ENCODE results near the gene ORM1.
"Not testable (repeated sequence)": the region's sequence is repeated elsewhere in the genome, so short reads cannot be mapped to it uniquely, and the experiment has no call there.

Gene ORM1

GRCh38 chr9:114325684-114326254, 2.9 kb downstream of the ORM1 start:
- not testable (repeated sequence) for FAIRE-seq

- no peak for FAIRE-seq
These were observed 4.9 kb downstream of the ORM1 start for GRCh38 chr9:114327749-114328148.

- FAIRE-seq, result not testable (repeated sequence)
These were observed 5.5 kb downstream of the ORM1 start for GRCh38 chr9:114328357-114328820.

- not testable (repeated sequence) for FAIRE-seq
These were observed 6.2 kb downstream of the ORM1 start for GRCh38 chr9:114328937-114329624.

- not testable (repeated sequence) for FAIRE-seq
These were observed 6.7 kb downstream of the ORM1 start, which contains the start of gene ORM2 for GRCh38 chr9:114329625-114330022. ORM2 (plus strand) TSS chr9:114329869; CDS start chr9:114329905, 36 bp downstream.

GRCh38 chr9:114330636-114331035, 7.7 kb downstream of the ORM1 start:
- FAIRE-seq, result no peak

GRCh38 chr9:114331229-114332195, 8.6 kb downstream of the ORM1 start:
- not testable (repeated sequence) for FAIRE-seq

GRCh38 chr9:114332474-114333040, 9.7 kb downstream of the ORM1 start:
- FAIRE-seq, result not testable (repeated sequence)

GRCh38 chr9:114333718-114334117, 10.8 kb downstream of the ORM1 start:
- FAIRE-seq, result not testable (repeated sequence)

GRCh38 chr9:114334490-114334889, 11.6 kb downstream of the ORM1 start:
- no peak for FAIRE-seq

- no peak for FAIRE-seq
These were observed 12.8 kb downstream of the ORM1 start for GRCh38 chr9:114335745-114336144.

GRCh38 chr9:114336157-114336556, 13.3 kb downstream of the ORM1 start:
- no peak for FAIRE-seq

- no peak for FAIRE-seq
These were observed 13.9 kb downstream of the ORM1 start for GRCh38 chr9:114336699-114337395.

- FAIRE-seq, result no peak
These were observed 15.3 kb downstream of the ORM1 start for GRCh38 chr9:114338187-114338586.

- FAIRE-seq, result peak; percentile 19
These were observed 16.4 kb downstream of the ORM1 start for GRCh38 chr9:114339130-114339908.

- FAIRE-seq, result no peak
These were observed 18.4 kb downstream of the ORM1 start for GRCh38 chr9:114341152-114341830.

GRCh38 chr9:114341991-114342390, 19.1 kb downstream of the ORM1 start:
- no peak for FAIRE-seq

GRCh38 chr9:114342755-114343440, 20.0 kb downstream of the ORM1 start:
- no peak for FAIRE-seq

- no peak for FAIRE-seq
These were observed 20.7 kb downstream of the ORM1 start for GRCh38 chr9:114343471-114344187.

- no peak for FAIRE-seq
These were observed 21.3 kb downstream of the ORM1 start for GRCh38 chr9:114344188-114344566.

Measured in TTC549 (cell line).